Lower leg skin (tissue), 3 donors: ENCODE results near the gene SUZ12.
"Not testable (repeated sequence)": the region's sequence is repeated elsewhere in the genome, so short reads cannot be mapped to it uniquely, and the experiment has no call there.

Experiments
- CTCF ChIP-seq, 3 donors: fragments of 450-650 bp; IDR thresholded peaks; one replicate each; pipeline ENCODE4 v1.5.1; 2016; ENCODE audit warnings: antibody characterized with exemption in 3 of 3, mild to moderate bottlenecking in 3 of 3, moderate library complexity in 2 of 3
- POLR2A ChIP-seq, 2 donors: fragments of 450-650 bp; IDR thresholded peaks; one replicate each; pipeline ENCODE4 v1.6.1; 2016 to 2017; ENCODE audit warnings: antibody characterized with exemption in 2 of 2, mild to moderate bottlenecking in 1 of 2, moderate library complexity in 1 of 2

- TF ChIP-seq POLR2A, CTCF (IDR thresholded peaks at IDR 0.05): not testable (repeated sequence)
Observed at GRCh38 chr17:31974269-31975071, 37.7 kb downstream of the SUZ12 start.
